ENCODE data around the gene TWSG1. TPM values are rescaled to one million over a fixed set of nuclear protein-coding genes. Genes with fewer than 3 reads are reported as not detected.

The TWSG1 gene
- total RNA-seq, 1 donor from 2014 or later: 12.9 TPM

- DNase-seq (ENCODE audit: low spot score): no peak
- no peaks in the 10 kb centered on the region for H3K27me3 Mint-ChIP-seq (ENCODE audit: low read depth)
- H3K36me3 Mint-ChIP-seq (ENCODE audit: low read depth): peaks cover 25% of the 10 kb centered on the region
- H3K9me3 Mint-ChIP-seq: peaks cover 4% of the 10 kb centered on the region
- H3K4me1 Mint-ChIP-seq (ENCODE audit: low read depth): peaks cover 3% of the 10 kb centered on the region
- H3K4me3 Mint-ChIP-seq (ENCODE audit: low read depth): no peak overlapping the region
- intact Hi-C loops (cut with micrococcal nuclease): no loop called here
- H3K27ac Mint-ChIP-seq: no peak overlapping the region
These were observed 9.0 kb downstream of the TWSG1 start for GRCh38 chr18:9343577-9343976.

- Mint-ChIP-seq H3K4me1 (ENCODE audit: low read depth) (peaks cover 3% of the 10 kb centered on the region), H3K9me3 (peaks cover 4% of the 10 kb centered on the region), H3K4me3 (ENCODE audit: low read depth) (no peak overlapping the region), H3K27me3 (ENCODE audit: low read depth) (no peaks in the 10 kb centered on the region), H3K27ac (no peak overlapping the region), H3K36me3 (ENCODE audit: low read depth) (peaks cover 18% of the 10 kb centered on the region)
- intact Hi-C loops (cut with micrococcal nuclease): no loop called here
- no peak for DNase-seq (ENCODE audit: low spot score)
These were observed 12.2 kb downstream of the TWSG1 start for GRCh38 chr18:9346775-9347174.

- Mint-ChIP-seq H3K27ac (no peak overlapping the region), H3K9me3 (peaks cover 4% of the 10 kb centered on the region), H3K27me3 (ENCODE audit: low read depth) (no peaks in the 10 kb centered on the region), H3K36me3 (ENCODE audit: low read depth) (peaks cover 14% of the 10 kb centered on the region), H3K4me3 (ENCODE audit: low read depth) (no peak overlapping the region), H3K4me1 (ENCODE audit: low read depth) (peaks cover 3% of the 10 kb centered on the region)
- no peak for DNase-seq (ENCODE audit: low spot score)
- intact Hi-C loops (cut with micrococcal nuclease): no loop called here
These were observed 13.6 kb downstream of the TWSG1 start for GRCh38 chr18:9348079-9348671.

GRCh38 chr18:9348766-9349165 lies 14.2 kb downstream of the TWSG1 start:
- H3K27ac Mint-ChIP-seq: no peak overlapping the region
- no peak overlapping the region for H3K4me3 Mint-ChIP-seq (ENCODE audit: low read depth)
- intact Hi-C loops (cut with micrococcal nuclease): no loop called here
- peaks cover 3% of the 10 kb centered on the region for H3K4me1 Mint-ChIP-seq (ENCODE audit: low read depth)
- no peaks in the 10 kb centered on the region for H3K27me3 Mint-ChIP-seq (ENCODE audit: low read depth)
- H3K9me3 Mint-ChIP-seq: no peaks in the 10 kb centered on the region
- no peak for DNase-seq (ENCODE audit: low spot score)
- peaks cover 10% of the 10 kb centered on the region for H3K36me3 Mint-ChIP-seq (ENCODE audit: low read depth)

GRCh38 chr18:9353596-9353995 lies 19.0 kb downstream of the TWSG1 start:
- Mint-ChIP-seq H3K27ac (no peak overlapping the region), H3K9me3 (no peaks in the 10 kb centered on the region), H3K4me3 (ENCODE audit: low read depth) (no peak overlapping the region), H3K27me3 (ENCODE audit: low read depth) (no peaks in the 10 kb centered on the region), H3K36me3 (ENCODE audit: low read depth) (no peaks in the 10 kb centered on the region), H3K4me1 (ENCODE audit: low read depth) (no peaks in the 10 kb centered on the region)
- no peak for DNase-seq (ENCODE audit: low spot score)
- intact Hi-C loops (cut with micrococcal nuclease): no loop called here

GRCh38 chr18:9354256-9354655 lies 19.7 kb downstream of the TWSG1 start:
- no peaks in the 10 kb centered on the region for H3K36me3 Mint-ChIP-seq (ENCODE audit: low read depth)
- H3K27ac Mint-ChIP-seq: no peak overlapping the region
- intact Hi-C loops (cut with micrococcal nuclease): no loop called here
- H3K9me3 Mint-ChIP-seq: no peaks in the 10 kb centered on the region
- no peaks in the 10 kb centered on the region for H3K4me1 Mint-ChIP-seq (ENCODE audit: low read depth)
- no peak for DNase-seq (ENCODE audit: low spot score)
- H3K4me3 Mint-ChIP-seq (ENCODE audit: low read depth): no peak overlapping the region
- H3K27me3 Mint-ChIP-seq (ENCODE audit: low read depth): no peaks in the 10 kb centered on the region

- no peak overlapping the region for H3K27ac Mint-ChIP-seq
These were observed 22.4 kb downstream of the TWSG1 start for GRCh38 chr18:9356976-9357375.

GRCh38 chr18:9359796-9360195 lies 25.2 kb downstream of the TWSG1 start:
- Mint-ChIP-seq H3K27me3 (ENCODE audit: low read depth) (no peaks in the 10 kb centered on the region), H3K4me3 (ENCODE audit: low read depth) (no peak overlapping the region), H3K36me3 (ENCODE audit: low read depth) (no peaks in the 10 kb centered on the region), H3K27ac (no peak overlapping the region), H3K9me3 (no peaks in the 10 kb centered on the region), H3K4me1 (ENCODE audit: low read depth) (no peaks in the 10 kb centered on the region)
- intact Hi-C loops (cut with micrococcal nuclease): no loop called here
- DNase-seq (ENCODE audit: low spot score): no peak

More at GRCh38 chr18:9356976-9357375, 22.4 kb downstream of the TWSG1 start:
- no peak overlapping the region for H3K4me3 Mint-ChIP-seq (ENCODE audit: low read depth)
- no peaks in the 10 kb centered on the region for H3K27me3 Mint-ChIP-seq (ENCODE audit: low read depth)
- H3K36me3 Mint-ChIP-seq (ENCODE audit: low read depth): no peaks in the 10 kb centered on the region
- no peaks in the 10 kb centered on the region for H3K4me1 Mint-ChIP-seq (ENCODE audit: low read depth)
- H3K9me3 Mint-ChIP-seq: no peaks in the 10 kb centered on the region
- intact Hi-C loops (cut with micrococcal nuclease): no loop called here
- no peak for DNase-seq (ENCODE audit: low spot score)

- no peaks in the 10 kb centered on the region for H3K9me3 Mint-ChIP-seq
These were observed 26.6 kb downstream of the TWSG1 start for GRCh38 chr18:9361191-9361590.

GRCh38 chr18:9362869-9363268 lies 28.3 kb downstream of the TWSG1 start:
- Mint-ChIP-seq H3K4me3 (ENCODE audit: low read depth) (no peak overlapping the region), H3K4me1 (ENCODE audit: low read depth) (no peaks in the 10 kb centered on the region), H3K36me3 (ENCODE audit: low read depth) (peaks cover 5% of the 10 kb centered on the region), H3K27me3 (ENCODE audit: low read depth) (no peaks in the 10 kb centered on the region), H3K27ac (no peak overlapping the region), H3K9me3 (no peaks in the 10 kb centered on the region)
- intact Hi-C loops (cut with micrococcal nuclease): no loop called here
- DNase-seq (ENCODE audit: low spot score): no peak

More at GRCh38 chr18:9361191-9361590, 26.6 kb downstream of the TWSG1 start:
- H3K27me3 Mint-ChIP-seq (ENCODE audit: low read depth): no peaks in the 10 kb centered on the region
- no peaks in the 10 kb centered on the region for H3K4me1 Mint-ChIP-seq (ENCODE audit: low read depth)
- H3K27ac Mint-ChIP-seq: no peak overlapping the region
- H3K4me3 Mint-ChIP-seq (ENCODE audit: low read depth): no peak overlapping the region
- no peaks in the 10 kb centered on the region for H3K36me3 Mint-ChIP-seq (ENCODE audit: low read depth)
- DNase-seq (ENCODE audit: low spot score): no peak
- intact Hi-C loops (cut with micrococcal nuclease): no loop called here

GRCh38 chr18:9364242-9364641 lies 29.7 kb downstream of the TWSG1 start:
- H3K27me3 Mint-ChIP-seq (ENCODE audit: low read depth): no peaks in the 10 kb centered on the region
- no peak for DNase-seq (ENCODE audit: low spot score)
- H3K4me3 Mint-ChIP-seq (ENCODE audit: low read depth): no peak overlapping the region
- intact Hi-C loops (cut with micrococcal nuclease): no loop called here
- H3K36me3 Mint-ChIP-seq (ENCODE audit: low read depth): peaks cover 8% of the 10 kb centered on the region
- H3K9me3 Mint-ChIP-seq: no peaks in the 10 kb centered on the region
- no peaks in the 10 kb centered on the region for H3K4me1 Mint-ChIP-seq (ENCODE audit: low read depth)
- H3K27ac Mint-ChIP-seq: no peak overlapping the region

- Mint-ChIP-seq H3K27ac (no peak overlapping the region), H3K4me1 (ENCODE audit: low read depth) (no peaks in the 10 kb centered on the region), H3K36me3 (ENCODE audit: low read depth) (peaks cover 14% of the 10 kb centered on the region), H3K27me3 (ENCODE audit: low read depth) (no peaks in the 10 kb centered on the region), H3K4me3 (ENCODE audit: low read depth) (no peak overlapping the region), H3K9me3 (no peaks in the 10 kb centered on the region)
- DNase-seq (ENCODE audit: low spot score): no peak
- intact Hi-C loops (cut with micrococcal nuclease): no loop called here
These were observed 30.8 kb downstream of the TWSG1 start for GRCh38 chr18:9365406-9365805.

- intact Hi-C loops (cut with micrococcal nuclease): no loop called here
- no peak overlapping the region for H3K4me3 Mint-ChIP-seq (ENCODE audit: low read depth)
- H3K9me3 Mint-ChIP-seq: no peaks in the 10 kb centered on the region
- no peak overlapping the region for H3K27ac Mint-ChIP-seq
- no peak for DNase-seq (ENCODE audit: low spot score)
- H3K36me3 Mint-ChIP-seq (ENCODE audit: low read depth): peaks cover 14% of the 10 kb centered on the region
- no peaks in the 10 kb centered on the region for H3K4me1 Mint-ChIP-seq (ENCODE audit: low read depth)
- H3K27me3 Mint-ChIP-seq (ENCODE audit: low read depth): no peaks in the 10 kb centered on the region
These were observed 31.6 kb downstream of the TWSG1 start for GRCh38 chr18:9366126-9366714.
